Uterus (tissue), 4 donors: Measurements from ENCODE around the gene INO80E. TPM values are rescaled to one million over a fixed set of nuclear protein-coding genes. Genes with fewer than 3 reads are reported as not detected.

Experiments
- DNase-seq, 2 donors: peaks; one replicate each; pipeline ENCODE4 v3.0.0-alpha.2; 2019 to 2020
- H3K27ac ChIP-seq, 2 donors: fragments of 200-600 bp; sonication (generic); 1 replicate in 1 of 2; 2 replicates in 1 of 2; pipeline ENCODE4 v1.5.1; 2016 to 2018
- H3K27me3 ChIP-seq, 2 donors: fragments of 200-600 bp; sonication (generic); one replicate each; pipeline ENCODE4 v1.5.1; 2018 to 2019; ENCODE audit warnings: control low read depth in 1 of 2
- H3K36me3 ChIP-seq, 2 donors: fragments of 200-600 bp; sonication (generic); one replicate each; pipeline ENCODE4 v1.5.1; 2019; ENCODE audit warnings: control low read depth in 1 of 2
- H3K4me1 ChIP-seq, 2 donors: fragments of 200-600 bp; sonication (generic); one replicate each; pipeline ENCODE4 v1.5.1; 2018 to 2019; ENCODE audit warnings: control low read depth in 1 of 2
- H3K4me3 ChIP-seq, 2 donors: fragments of 200-600 bp; sonication (generic); 1 replicate in 1 of 2; 2 replicates in 1 of 2; pipeline ENCODE4 v1.5.1; 2018 to 2019; ENCODE audit warnings: mild to moderate bottlenecking in 1 of 2
- H3K9me3 ChIP-seq, 2 donors: fragments of 200-600 bp; sonication (generic); one replicate each; pipeline ENCODE4 v1.5.1; 2019; ENCODE audit warnings: control low read depth in 1 of 2
- CTCF ChIP-seq, 4 experiments: fragments of 200-600 bp in 2 of 4; fragments of 450-650 bp in 2 of 4; sonication (generic) in 2 of 4; IDR thresholded peaks; one replicate each; pipeline ENCODE4 v1.5.1; 2016 to 2019; ENCODE audit warnings: antibody characterized with exemption in 4 of 4, mild to moderate bottlenecking in 2 of 4, moderate library complexity in 1 of 4
- POLR2A ChIP-seq, 2 donors: fragments of 450-650 bp; IDR thresholded peaks; one replicate each; pipeline ENCODE4 v1.6.1; 2016; ENCODE audit warnings: antibody characterized with exemption in 2 of 2, mild to moderate bottlenecking in 1 of 2, moderate library complexity in 1 of 2
- intact Hi-C: fragments of 100-400 bp; cut with DNase I; formaldehyde crosslinking; loops from one replicate; pipeline ENCODE4 v1.15.1; 2023; ENCODE audit warnings: low total_unique reads
- total RNA-seq, 4 donors: library from RNA; depleted of rRNA in 3 of 4; stranded (reverse); fragments of >200 nt in 3 of 4; gene quantifications; one replicate each; pipeline versions ENCODE4 v1.1.0 to v1.2.4, GENCODE V29; 2014 to 2023
- donor health status: DM: yes; HTN: yes; CAD: no.

The INO80E gene
- total RNA-seq, 4 donors from 2014 or later: 4.1 to 714 (median 68.9) TPM

- H3K4me1 ChIP-seq: no peaks in the 10 kb centered on the region
- H3K9me3 ChIP-seq: no peaks in the 10 kb centered on the region
- H3K27ac ChIP-seq: no peak overlapping the region
- intact Hi-C loops: no loop called here
- peaks cover 10 to 40% of the 10 kb centered on the region in 2 donors for H3K27me3 ChIP-seq
- no peaks in the 10 kb centered on the region for H3K36me3 ChIP-seq
- H3K4me3 ChIP-seq: no peak overlapping the region
- TF ChIP-seq POLR2A (IDR thresholded peaks at IDR 0.05) (no peak), CTCF (IDR thresholded peaks at IDR 0.05) (no peak)
- no peak for DNase-seq
Observed at GRCh38 chr16:30030011-30030685, 34.1 kb downstream of the INO80E start.

GRCh38 chr16:30030841-30031413 is 34.9 kb downstream of the INO80E start, which contains the start of gene TLCD3B:
Gene TLCD3B (minus strand): TSS chr16:30031271. CDS start chr16:30030527, 744 bp downstream.
- TF ChIP-seq CTCF (IDR thresholded peaks at IDR 0.05): no peak
- TF ChIP-seq POLR2A (IDR thresholded peaks at IDR 0.05): no peak
- H3K4me1 ChIP-seq: no peaks in the 10 kb centered on the region
- no peaks in the 10 kb centered on the region for H3K9me3 ChIP-seq
- DNase-seq: no peak
- H3K27me3 ChIP-seq: peaks cover 10 to 40% of the 10 kb centered on the region in 2 donors
- H3K4me3 ChIP-seq: no peak within 1 kb of the TSS
- H3K36me3 ChIP-seq: no peaks in the 10 kb centered on the region
- no peak within 1 kb of the TSS for H3K27ac ChIP-seq
- intact Hi-C loops: no loop called here

GRCh38 chr16:30031477-30031918 is 35.5 kb downstream of the INO80E start:
- H3K36me3 ChIP-seq: no peaks in the 10 kb centered on the region
- no peaks in the 10 kb centered on the region for H3K9me3 ChIP-seq
- no peak for DNase-seq
- H3K27ac ChIP-seq: no peak overlapping the region
- TF ChIP-seq CTCF (IDR thresholded peaks at IDR 0.05) (no peak), POLR2A (IDR thresholded peaks at IDR 0.05) (no peak)
- no peaks in the 10 kb centered on the region for H3K4me1 ChIP-seq
- H3K27me3 ChIP-seq: peaks cover 10 to 40% of the 10 kb centered on the region in 2 donors
- intact Hi-C loops: no loop called here
- H3K4me3 ChIP-seq: no peak overlapping the region

GRCh38 chr16:30032083-30032819 is 36.2 kb downstream of the INO80E start:
- DNase-seq: peak in 1 of 2 donors; percentile 36
- TF ChIP-seq CTCF (IDR thresholded peaks at IDR 0.05): peak; percentile 44 to 51 (median 46)
- no peak for TF ChIP-seq POLR2A (IDR thresholded peaks at IDR 0.05)
- H3K27ac ChIP-seq: no peak overlapping the region
- no peaks in the 10 kb centered on the region for H3K4me1 ChIP-seq
- intact Hi-C loops: no loop called here
- H3K36me3 ChIP-seq: no peaks in the 10 kb centered on the region
- H3K27me3 ChIP-seq: peaks cover 10 to 40% of the 10 kb centered on the region in 2 donors
- H3K4me3 ChIP-seq: no peak overlapping the region
- H3K9me3 ChIP-seq: no peaks in the 10 kb centered on the region

- no peak for DNase-seq
- no peaks in the 10 kb centered on the region for H3K9me3 ChIP-seq
- H3K27me3 ChIP-seq: peaks cover 10 to 40% of the 10 kb centered on the region in 2 donors
- H3K36me3 ChIP-seq: no peaks in the 10 kb centered on the region
- TF ChIP-seq CTCF (IDR thresholded peaks at IDR 0.05): no peak
- no peak for TF ChIP-seq POLR2A (IDR thresholded peaks at IDR 0.05)
- H3K27ac ChIP-seq: no peak overlapping the region
- H3K4me3 ChIP-seq: no peak overlapping the region
- intact Hi-C loops: no loop called here
- no peaks in the 10 kb centered on the region for H3K4me1 ChIP-seq
Observed at GRCh38 chr16:30033270-30033669, 37.2 kb downstream of the INO80E start.
